Lower leg skin (tissue), 4 donors: ENCODE data around the gene ROR2. TPM values are rescaled to one million over a fixed set of nuclear protein-coding genes. Genes with fewer than 3 reads are reported as not detected.

Source experiments
- DNase-seq, 2 donors: peaks; one replicate each; pipeline ENCODE4 v3.0.0-alpha.2; 2019; ENCODE audit warnings: low spot score in 2 of 2
- H3K4me3 ChIP-seq: fragments of 200-600 bp; sonication (generic); 2 replicates; pipeline ENCODE4 v1.5.1; 2017; ENCODE audit warnings: mild to moderate bottlenecking, low read depth; ENCODE audit not compliant: poor library complexity, severe bottlenecking
- CTCF ChIP-seq, 3 donors: fragments of 450-650 bp; IDR thresholded peaks; one replicate each; pipeline ENCODE4 v1.5.1; 2016; ENCODE audit warnings: antibody characterized with exemption in 3 of 3, mild to moderate bottlenecking in 3 of 3, moderate library complexity in 2 of 3
- POLR2A ChIP-seq, 2 donors: fragments of 450-650 bp; IDR thresholded peaks; one replicate each; pipeline ENCODE4 v1.6.1; 2016 to 2017; ENCODE audit warnings: antibody characterized with exemption in 2 of 2, mild to moderate bottlenecking in 1 of 2, moderate library complexity in 1 of 2
- WGBS, 2 donors: methylation state at CpG; one replicate each; pipeline ENCODE4 v1.1.5; 2018; 5-methylcytosine and 5-hydroxymethylcytosine counted together
- intact Hi-C: fragments of 100-400 bp; cut with DNase I; formaldehyde crosslinking; loops from one replicate; pipeline ENCODE4 v1.15.0; 2023; ENCODE audit warnings: low total_unique reads
- total RNA-seq, 4 donors: library from RNA; depleted of rRNA; stranded (reverse); fragments of >200 nt; gene quantifications; one replicate each; pipeline ENCODE4 v1.1.0, GENCODE V29; 2016

ROR2 gene
- total RNA-seq, 4 donors from 2014 or later: 2.3 to 8.7 (median 5.8) TPM

DNA sequence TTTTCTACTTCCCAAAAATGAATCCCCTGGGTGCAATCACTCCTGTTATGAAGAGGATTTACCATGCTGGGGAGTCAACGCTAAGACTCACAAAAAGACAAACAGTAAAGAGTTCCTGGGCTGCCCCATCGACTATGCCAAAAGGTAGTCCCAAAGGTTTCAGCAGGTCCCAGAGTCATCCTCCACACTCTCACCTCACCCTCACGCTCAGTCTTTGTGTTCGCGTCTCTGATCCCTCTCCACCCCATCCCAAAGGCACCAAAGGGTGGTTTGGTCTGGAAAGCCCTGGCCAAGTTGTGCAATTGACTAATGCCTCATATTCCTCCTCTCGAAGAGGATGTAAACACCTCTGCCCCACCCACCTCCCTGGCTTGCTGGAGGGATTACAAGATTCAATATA lies 286.2 kb downstream of the ROR2 start:
- intact Hi-C loops: no loop called here
- H3K4me3 ChIP-seq: no peak overlapping the region
- no peak for TF ChIP-seq POLR2A (IDR thresholded peaks at IDR 0.05)
- TF ChIP-seq CTCF (IDR thresholded peaks at IDR 0.05): no peak
- 63 to 72% methylated on average over 6 of the region's 6 CpGs for WGBS, 2 donors
- DNase-seq: no peak

DNA sequence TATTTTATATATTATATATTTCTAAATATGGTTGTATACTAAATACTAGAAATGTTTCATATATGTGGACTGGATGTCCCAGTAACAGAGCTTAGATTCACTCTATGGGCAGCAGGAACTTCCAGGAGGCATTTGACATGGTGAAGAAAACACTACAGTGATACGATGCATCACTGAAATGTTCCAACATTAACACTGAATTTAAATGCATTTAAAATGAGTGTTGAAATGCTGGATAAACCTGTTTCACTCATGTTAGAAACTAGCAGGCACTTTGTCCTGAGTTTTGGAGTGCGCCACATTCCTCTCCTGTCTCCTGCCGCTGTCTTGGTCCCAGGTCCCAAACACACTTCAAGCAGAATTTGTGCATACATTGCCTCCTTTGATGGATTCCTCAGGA lies 288.6 kb downstream of the ROR2 start:
- no peak overlapping the region for H3K4me3 ChIP-seq
- no peak for TF ChIP-seq CTCF (IDR thresholded peaks at IDR 0.05)
- no peak for TF ChIP-seq POLR2A (IDR thresholded peaks at IDR 0.05)
- intact Hi-C loops: no loop called here
- WGBS, 2 donors: 61 to 82% methylated on average over 3 of the region's 3 CpGs
- DNase-seq: no peak

GRCh38 chr9:91660521-91660920 lies 289.5 kb downstream of the ROR2 start:
- TF ChIP-seq CTCF (IDR thresholded peaks at IDR 0.05) (no peak), POLR2A (IDR thresholded peaks at IDR 0.05) (no peak)
- WGBS, 2 donors: 96 to 97% methylated on average over 1 of the region's 1 CpG
- no peak for DNase-seq
- intact Hi-C loops: no loop called here
- H3K4me3 ChIP-seq: no peak overlapping the region

DNA sequence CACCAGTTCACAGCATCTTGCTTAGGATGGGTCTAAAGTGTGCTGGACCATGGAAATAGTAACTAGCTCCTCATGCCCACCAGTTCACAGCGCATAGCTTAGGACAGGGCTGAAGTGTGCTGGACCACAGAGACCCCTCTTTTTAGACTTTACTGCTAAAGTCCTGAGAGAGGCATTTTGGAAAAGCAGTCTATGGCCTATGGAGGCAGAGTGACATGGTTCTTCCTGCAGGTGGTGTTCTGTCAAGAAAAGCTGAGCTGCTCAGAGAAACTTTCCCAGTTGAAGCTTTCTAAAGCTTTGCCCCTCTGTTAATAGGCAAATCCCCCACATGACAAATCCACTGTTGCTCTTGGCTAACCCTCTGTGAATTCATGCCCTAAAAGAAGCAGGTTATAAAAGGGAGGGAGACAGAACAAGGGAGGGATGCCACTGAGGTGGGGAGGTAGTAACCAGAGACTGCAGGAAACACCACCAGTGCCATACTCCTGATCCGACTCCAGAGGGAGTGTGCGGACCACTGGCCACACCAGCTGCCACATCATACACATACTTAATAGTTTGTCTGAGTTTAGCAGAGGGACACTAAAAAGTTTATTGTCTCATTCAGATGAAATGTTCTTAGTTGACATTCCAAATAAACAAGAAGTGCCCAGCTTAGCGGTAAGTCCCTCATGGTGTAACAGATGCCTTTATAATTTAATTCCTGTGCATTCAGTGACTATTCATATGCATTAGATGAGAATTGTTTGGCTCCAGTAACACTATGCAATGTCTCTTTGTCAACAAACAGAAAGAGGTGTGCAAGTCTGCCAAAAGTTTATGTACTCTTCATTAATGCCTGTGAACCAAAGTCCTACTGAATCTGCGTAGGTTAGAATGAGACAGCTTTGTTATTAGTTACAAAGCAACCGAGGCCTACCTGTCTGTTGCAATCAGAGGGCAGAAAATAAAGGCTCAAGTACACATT lies 290.2 kb downstream of the ROR2 start:
- TF ChIP-seq CTCF (IDR thresholded peaks at IDR 0.05): no peak
- no peak for TF ChIP-seq POLR2A (IDR thresholded peaks at IDR 0.05)
- DNase-seq: no peak
- intact Hi-C loops: no loop called here
- H3K4me3 ChIP-seq: no peak overlapping the region
- 71 to 81% methylated on average over 6 of the region's 6 CpGs for WGBS, 2 donors

DNA sequence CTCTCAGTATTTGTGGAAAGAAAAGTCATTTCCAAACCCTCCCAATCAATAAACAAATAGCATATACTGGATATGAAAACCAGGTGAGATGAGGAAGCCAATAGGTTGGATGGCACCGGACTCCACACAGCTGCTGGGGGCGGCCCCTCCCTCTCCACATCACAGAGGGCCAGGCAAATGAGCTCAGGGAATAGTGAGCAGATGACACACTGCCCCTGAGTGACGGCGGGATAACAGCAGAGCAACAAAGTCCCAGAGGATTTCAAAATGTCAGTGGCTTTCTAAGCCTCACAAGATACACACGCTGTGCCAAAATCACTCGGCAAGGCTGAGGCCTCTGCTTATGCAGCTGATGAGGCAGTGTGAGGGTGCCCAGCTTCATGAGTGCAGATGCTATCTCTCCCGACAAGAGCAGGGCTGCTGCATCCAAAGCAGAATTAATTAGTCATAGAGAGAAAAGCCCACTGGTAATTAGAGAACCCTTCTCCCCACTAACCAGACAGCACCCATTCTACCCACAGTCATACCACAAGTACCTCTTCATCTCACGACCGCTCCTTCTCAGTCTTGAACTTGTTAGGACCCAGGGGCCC lies 291.4 kb downstream of the ROR2 start:
- whole genome bisulfite sequencing, 2 donors: 81 to 86% methylated on average over 9 of the region's 9 CpGs
- intact Hi-C loops: no loop called here
- no peak overlapping the region for H3K4me3 ChIP-seq
- no peak for DNase-seq
- no peak for TF ChIP-seq POLR2A (IDR thresholded peaks at IDR 0.05)
- no peak for TF ChIP-seq CTCF (IDR thresholded peaks at IDR 0.05)
